Midbrain (tissue), 1 donor: ENCODE data around the gene SLC29A2.
"Not testable (repeated sequence)": the region's sequence is repeated elsewhere in the genome, so short reads cannot be mapped to it uniquely, and the experiment has no call there.

Source experiments
- DNase-seq: peaks from one replicate; lab custom pipeline; 2025; lab: John Stamatoyannopoulos, UW

Gene SLC29A2

DNA sequence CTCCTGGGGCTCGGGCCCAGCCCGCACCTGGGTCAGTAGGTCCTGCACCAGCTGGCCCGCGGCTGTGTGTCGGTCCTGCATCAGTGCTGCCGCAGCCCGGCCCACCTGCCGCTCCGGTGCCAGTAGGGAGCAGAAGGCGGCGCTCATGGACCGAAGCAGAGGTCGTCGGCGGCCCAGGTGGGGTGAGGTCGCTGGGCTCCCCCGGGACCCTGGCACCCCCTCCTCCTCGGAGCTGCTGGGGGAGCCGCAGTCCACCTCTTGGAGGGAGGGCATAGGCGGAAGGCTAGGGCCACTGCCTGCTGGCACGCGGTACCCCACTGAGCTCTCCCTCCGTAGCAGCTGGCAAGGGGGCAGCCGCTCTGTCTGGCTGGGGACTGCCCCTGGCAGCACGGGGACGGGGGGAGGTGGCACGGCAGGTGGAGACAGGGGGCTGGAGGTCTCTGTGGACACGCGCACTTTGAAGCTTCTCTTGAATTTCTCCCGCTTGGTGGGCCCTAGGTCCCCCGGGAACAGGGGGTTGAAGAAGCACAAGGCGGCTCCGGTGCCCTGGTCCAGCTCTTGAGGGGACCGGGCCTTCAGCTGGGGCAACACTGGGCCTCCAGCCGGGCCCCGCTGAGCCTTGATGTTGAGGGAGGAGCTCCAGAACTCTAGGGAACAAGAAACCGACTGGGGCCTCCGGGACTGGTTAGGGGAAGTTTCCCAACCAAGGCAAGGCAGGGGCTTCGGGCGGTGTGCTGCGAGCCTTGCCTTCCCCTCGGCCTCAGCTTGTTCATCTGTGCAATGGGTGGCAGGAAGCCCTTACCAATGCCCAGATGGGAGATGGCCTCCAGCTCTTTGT, 36.7 kb downstream of the SLC29A2 start:
- no peak for DNase-seq

DNA sequence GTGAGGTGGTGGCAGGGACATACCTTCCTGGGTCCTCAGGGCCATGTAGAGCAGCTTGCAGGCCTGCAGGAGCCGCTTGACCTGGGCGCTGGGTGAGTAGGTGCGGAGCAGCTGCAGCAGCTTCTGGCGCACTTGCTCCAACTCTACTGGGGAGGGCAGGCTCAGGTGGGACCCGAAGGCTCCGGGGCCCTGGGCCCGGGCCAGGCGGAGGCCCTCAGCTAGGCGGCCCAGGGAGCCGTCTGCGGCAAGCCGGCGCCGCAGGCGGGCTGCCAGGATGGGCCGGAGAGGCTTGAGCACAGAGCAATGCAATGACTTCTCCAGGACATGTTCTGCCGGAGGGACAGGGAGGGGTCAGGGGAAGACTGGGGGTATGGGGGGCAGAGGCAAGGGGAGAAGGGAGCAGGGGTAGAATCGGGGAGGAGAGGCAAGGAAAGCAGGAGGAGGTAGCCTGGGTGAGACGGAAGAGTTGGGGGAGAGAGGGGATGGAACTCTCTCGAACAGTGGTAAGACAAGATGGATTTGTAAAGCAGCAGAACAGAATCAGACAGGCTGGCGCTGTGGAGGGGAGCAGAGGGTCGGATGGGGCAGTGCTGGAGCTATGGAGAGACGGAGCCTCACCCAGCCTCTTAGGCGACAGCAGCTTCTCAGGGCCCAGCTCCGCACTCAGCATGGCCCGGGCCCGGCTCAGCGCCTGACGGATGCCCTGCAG, 37.5 kb downstream of the SLC29A2 start:
- no peak for DNase-seq

DNA sequence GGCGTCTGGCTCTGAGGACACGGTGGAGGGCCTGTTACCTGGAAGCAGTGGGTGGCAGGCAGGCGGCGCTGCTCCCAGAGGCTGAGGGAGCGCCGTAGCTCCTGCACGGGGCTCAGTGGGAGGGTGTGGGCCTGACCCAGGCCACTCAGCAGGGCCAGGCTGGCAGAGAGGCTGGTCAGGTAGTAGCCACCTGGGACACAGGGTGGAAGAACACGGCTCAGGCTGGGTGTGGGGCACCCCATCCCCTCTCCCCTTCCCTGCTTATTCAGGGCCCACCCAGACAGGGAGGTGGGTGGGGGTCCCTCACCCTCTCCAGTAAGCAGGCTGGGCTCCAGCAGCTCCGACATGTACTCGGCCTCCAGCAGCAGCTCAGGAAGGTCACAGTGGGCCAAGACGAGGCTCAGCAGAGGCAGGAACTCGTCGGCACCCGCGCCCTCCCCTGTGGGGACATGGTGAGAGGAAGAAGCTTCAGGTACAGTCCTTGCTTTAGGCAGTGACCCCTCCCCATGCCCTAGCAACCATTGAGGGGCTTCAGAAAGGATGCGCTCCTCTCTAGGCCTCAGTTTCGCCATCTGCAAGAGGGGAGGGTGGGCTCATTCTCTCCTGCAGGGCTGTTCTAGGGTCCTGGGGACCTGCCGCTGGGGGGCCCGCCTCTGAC, 38.2 kb downstream of the SLC29A2 start:
- DNase-seq = no peak

DNA sequence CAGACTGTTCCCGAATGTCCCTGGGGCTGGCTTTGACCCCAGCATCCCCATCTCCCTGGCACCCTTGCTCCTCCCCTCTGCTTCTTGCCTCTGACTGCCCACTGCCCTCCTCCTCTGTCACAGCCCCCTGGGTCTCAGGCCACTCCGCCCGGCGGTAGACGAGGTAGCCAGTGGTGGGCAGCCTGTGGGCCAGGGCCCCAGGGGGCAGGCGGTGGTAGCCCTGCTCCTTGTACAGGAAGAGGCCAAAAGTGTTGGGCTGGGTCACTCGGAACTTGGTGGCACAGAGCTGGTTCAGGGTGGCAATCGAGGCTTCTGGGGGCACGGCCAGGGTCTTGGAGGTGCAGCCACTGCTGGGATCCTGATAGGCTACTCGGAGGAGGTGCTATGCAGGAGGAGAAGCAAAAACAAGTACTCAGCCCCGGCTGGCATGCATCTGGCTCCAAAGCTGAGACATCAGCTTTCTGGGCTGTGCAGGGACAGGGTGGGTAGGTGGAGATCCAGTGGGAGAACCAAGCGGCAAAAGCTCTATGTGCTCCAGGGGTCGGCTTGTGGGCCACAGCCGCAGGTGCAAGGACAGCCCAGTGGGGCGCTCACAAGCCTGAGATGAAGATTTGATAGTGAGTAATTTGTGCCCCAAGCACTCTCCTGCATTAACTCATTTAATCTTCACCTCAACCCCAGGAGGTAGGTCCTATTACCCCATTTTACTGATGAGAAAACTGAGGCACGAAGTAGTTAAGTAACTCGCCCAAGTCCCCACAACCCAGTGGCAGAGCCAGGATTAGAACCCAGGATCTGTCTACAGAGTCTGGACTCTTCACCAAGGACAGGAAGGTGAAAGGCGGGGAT, 39.0 kb downstream of the SLC29A2 start:
- no peak for DNase-seq

DNA sequence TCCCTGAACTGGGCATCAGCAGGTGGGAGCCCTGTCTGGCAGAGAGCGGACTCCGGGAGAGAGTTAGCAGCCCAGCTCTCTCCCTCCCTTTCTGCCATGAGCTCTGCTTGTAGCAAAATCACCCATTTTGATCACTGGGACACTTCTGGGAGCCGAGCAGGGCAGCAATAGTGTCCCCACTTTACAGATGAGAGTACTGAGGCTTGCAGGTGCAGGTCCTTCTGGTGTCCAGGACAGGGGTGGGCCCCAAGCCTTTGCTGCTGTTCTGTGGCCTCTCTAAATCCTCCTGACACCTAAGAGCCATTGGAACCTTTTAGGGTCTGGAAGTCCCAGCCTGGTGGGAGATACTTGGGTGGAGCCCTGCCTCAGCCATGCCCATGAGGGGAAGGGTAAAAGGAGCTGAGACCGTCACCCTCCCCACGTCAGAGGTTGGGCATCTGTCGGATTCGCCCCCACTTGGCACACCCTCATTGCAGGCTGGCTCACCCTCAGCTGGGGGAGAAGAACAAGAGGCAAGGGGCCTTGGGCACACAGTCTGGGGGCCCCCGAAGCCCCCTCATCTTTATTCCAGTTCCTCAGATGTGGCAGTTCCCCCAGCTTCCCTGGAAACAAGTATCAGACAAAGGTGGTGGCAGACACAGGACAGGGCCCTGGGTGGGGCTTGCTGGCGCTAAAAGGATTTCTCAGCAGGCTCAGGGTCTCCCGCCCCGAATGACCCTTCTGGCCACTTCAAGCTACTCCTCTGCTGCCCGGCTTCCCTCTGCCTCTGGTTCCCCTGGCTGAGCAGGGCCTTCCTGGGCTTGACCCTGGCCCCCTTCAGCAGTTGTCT, 39.8 kb downstream of the SLC29A2 start:
- DNase-seq = no peak

DNA sequence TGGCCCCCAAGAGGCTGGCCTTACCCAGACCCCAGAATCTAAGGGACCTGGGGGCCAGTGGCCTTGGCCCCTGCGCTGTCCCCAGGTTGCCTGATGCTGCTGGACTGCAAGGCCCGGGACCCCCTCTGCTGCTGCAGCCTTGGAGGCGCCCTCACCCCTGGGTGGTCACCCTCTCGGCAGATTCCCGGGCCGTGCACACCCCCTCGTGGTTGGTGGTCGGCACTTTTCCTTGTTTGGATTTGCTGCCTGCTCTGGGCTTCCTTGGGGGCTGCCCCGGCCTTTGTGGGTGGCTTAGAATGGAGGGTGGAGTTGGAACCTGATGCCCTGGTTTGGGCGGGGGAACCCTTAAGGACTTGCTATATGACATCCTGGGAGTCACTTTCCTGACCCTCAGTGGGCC, 40.6 kb downstream of the SLC29A2 start:
- DNase-seq = no peak

DNA sequence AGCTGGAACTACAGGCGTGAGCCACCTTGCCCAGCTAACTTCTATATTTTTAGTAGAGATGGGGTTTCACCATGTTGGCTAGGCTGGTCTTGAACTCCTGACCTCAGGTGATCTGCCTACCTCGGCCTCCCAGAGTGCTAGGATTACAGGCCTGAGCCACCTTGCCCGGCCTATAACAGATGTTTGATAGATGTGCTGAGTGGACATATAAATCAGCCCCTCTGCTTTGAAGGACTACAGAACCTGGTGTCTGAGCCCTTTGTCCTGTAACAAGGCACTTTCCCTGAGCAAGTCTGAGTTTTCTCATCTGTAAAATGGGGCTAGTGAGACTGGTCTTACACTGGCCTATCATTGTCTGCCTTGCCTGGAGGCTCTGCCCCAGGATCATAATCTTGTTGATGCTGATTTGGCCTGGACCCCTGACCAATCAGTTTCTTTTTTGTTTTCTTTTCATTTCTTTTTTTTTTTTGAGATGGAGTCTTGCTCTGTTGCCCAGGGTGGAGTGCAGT, 42.3 kb downstream of the SLC29A2 start:
- DNase-seq = no peak

DNA sequence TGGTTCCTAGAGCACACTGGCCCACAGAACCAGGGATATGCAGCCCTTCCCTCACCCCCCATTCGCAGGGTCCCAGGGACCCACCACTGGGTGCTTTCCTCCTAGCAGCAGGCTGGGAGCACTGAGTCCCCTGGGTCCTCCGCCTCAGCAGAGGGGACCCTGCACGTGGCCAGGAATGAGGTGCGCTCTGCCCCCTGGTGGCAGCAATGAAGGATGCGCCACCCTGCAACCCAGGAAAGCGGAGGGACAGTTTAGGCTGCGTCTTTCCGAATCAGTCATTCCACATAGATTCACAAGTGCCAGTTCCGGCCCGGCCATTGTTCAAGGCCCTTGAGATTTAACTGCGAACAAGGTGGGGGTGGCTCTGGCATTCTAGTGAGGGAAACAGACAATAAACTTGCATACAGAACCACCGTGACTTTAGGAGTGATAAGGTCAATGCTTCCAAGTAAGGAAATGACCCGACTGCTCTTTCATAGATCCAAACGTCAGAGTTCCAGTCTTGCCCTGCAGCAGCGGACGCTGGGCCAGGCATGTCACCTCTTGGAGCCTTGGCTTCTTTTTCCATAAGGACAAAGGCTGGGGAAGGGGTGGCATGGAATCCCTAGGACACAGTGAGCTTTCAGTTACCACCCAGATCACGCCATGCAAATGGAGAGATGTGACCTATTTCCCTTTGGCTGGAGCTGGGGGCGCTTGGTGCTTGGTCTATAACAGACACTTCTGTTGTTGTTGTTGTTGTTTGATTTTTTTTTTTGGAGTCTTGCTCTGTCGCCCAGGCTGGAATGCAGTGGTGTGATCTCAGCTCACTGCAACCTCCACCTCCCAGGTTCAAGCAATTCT, 43.0 kb downstream of the SLC29A2 start:
- peak; percentile 79 for DNase-seq

DNA sequence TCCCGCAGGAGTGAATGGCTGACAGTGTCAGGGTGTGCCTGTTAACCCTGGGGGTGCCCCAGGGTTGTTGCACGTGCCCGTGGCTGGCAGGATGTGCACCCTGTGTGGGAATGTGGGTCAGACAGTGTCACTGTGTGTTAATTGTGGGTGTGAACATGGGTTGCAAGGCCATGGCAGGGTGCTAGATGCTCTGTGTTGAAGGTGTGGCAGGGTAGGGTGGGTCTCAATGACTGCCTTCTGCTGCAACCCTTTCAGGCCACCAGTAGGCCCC, 43.6 kb downstream of the SLC29A2 start:
- no peak for DNase-seq

DNA sequence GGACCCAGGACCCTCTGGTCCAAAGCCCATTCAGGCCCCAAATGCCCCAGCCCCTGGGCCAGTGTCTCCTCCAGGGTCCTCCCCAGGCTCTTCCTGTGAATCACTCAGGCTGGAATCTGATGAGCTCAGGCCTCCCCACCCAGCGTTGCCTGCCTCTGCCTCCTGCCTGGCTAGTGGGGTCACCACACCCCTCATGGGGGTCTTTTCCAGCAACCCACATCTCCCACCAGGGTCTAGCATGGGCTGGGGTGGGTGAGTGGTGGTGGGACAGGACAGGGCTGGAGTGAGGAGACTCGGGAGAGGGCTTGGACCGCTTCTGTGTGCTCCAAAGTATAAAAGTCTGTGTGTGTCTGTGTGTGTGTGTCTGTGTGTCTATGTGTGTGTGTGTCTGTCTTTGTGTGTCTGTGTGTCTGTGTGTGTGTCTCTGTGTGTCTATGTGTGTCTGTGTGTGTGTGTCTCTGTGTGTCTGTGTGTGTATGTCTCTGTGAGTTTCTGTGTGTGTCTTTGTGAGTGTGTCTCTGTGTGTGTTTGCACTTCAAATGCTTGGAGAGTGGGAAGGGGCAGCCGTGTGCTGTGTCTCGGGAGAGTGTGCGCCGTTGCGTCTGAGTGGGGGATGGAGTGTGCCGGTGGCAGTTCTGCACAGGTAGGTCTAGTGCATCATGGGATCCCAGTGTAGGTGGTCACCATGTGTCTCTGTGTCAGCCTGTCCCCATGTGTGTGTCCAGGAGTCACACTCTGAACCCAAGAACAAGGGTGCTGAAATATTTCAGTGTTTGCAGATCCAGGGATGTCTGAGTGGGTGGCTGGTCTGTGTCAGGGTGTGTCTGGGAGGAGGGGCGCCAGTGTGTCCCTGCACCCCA, 44.2 kb downstream of the SLC29A2 start:
- no peak for DNase-seq

DNA sequence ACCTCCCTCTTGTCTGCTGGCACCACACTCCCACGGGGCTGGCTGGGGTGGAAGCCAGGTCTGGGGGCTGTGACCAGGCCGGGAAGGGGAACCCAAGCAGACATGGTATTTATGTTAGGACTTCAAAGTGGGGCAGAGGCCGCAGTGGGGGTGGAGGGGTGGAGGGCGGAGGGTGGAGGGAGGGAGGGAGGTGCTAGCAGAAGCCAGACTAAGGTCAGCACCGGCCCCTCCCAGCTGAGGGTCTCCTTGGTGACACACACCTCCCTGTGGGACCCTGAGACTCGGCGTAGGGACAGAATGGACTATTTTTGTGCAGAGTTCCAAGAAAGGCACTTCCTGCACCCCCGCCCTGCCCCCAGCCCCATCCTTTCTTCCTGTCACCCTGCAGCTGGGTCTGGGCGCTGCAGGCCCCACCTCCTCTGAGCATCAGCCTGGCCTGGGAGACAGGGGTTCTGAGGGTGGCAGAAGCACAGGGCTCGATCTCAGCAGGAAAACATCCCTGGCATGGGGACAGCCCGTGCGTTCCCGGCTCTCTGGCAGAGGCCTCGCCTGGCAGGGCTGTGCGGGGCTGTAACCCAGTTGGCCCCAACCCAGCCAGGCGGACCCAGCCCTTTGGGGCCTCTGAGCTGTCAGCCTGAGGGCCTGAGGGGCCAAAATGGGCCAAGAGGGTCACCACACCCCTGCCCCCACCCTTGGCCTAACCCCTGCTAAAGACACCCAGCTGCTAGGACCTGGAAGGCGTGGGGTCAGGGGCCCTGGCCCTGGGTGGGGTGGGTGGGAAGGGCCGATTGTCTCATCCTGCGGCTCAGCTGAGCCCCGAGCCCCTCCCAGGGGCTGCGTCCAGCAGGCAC, 45.1 kb downstream of the SLC29A2 start:
- no peak for DNase-seq

DNA sequence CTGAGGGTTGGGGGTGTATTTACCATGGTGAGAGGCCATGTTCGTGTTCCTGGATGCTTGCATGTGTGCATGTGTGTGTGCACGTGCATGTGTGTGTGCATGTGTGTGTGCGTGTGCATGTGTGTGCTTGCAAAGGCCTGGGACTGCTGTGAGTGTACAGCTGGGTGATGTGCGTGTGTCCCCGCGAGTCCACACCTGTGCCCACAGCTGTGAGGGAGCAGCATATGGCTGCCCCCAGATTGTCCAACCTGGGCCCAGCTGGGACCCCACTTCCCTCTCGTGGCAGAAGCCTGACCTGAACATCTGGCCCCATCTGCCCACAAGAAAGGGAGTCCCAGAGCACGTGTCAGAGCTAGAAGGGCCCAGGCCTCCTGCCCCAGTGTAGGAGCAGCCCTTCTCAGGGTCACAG, 46.3 kb downstream of the SLC29A2 start:
- no peak for DNase-seq

DNA sequence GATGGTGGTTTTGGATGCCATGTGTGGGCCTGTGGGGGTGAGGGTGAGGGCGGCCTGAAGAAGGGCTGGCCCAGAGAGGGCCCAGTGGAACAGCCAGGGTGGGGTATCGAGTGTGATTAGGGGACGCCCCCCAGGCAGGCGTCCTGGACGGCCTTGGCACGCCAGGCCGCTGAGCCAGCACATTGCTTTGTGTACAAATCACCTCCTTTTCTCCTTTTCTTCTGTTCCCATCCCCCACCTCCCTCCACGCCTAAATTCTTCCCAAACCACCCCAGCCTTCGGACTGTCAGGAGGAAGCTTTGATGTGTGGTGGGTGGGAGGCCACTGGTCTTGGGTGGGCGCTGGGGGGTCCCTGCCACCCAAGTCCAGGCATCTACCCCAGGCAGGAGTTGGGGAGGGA, 46.9 kb downstream of the SLC29A2 start:
- no peak for DNase-seq

DNA sequence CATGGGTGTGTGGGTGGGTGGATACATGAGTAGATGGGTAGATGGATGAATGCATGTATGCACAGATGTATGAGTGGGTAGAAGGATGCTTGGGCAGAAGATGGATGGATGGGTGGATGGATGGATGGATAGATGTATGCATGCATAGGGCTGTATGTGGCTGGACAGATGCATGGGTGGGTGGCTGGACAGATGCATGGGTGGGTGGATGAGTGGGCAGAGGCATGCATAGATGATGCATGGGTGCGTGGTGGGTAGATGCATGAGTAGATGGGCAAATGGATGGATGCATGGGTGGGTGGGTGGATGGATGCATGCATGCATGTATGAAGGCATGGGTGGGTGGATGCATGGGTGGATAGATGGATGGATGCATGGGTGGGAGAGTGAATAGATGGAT, 47.9 kb downstream of the SLC29A2 start:
- no peak for DNase-seq

DNA sequence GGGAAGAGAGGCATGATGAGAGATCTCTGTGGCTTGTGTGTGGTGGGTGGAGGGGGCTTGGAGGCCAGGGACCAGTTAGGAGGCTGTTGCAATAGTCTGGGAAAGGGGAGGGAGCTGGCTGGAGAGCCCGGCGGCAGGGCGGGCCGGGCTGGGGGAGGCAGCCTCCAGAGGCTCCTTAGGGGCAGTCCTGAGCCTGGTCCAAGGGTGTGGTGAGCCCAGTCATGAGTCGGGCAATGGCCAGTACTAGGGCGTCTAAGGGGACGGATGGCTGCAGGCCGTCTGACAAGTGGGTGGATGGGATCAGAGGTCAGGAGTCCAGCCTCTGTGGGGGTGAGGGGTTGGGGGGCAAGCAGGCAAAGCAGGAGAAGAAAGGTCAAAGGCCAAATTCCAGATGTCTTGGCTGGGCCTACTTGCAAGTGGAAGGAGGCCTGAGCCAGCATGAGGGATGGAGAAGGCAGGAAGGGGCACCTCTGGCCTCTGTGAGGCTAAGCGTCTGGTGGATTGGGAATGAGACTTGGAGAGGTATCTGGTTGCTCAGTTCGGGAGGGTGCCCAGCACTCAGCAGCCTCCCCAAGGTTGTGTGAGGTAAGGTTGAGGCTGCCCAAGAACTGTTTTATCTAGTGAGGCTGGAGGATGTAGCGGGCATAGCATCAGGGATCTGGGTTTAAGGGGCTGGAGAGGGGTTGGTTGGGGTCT, 48.7 kb downstream of the SLC29A2 start:
- DNase-seq = no peak

DNA sequence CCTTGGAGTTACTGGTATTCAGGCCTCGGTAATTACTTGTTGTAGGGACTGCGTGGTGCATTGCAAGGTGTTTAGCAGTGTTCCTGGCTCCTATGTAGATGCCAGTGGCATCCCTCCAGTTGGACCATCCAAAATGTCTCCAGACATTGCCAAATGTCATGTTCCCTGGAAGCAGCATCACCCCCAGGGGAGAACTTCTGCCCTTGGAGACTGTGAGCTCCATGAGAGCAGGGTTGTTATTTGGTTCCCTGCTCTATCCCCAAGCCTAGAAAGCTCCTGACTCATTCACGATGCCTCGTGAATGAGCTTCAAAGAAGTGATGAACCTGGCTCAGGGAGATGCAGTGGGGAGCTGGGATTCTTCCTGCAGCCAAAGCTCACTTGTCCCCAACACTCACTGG, 50.0 kb downstream of the SLC29A2 start:
- DNase-seq = no peak

DNA sequence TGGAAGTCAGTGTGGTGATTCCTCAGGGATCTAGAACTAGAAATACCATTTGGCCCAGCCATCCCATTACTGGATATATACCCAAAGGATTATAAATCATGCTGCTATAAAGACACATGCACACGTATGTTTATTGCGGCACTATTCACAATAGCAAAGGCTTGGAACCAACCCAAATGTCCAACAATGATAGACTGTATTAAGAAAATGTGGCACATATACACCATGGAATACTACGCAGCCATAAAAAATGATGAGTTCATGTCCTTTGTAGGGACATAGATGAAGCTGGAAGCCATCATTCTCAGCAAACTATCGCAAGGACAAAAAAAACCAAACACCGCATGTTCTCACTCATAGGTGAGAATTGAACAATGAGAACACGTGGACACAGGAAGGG, 50.8 kb downstream of the SLC29A2 start:
- DNase-seq = not testable (repeated sequence)

DNA sequence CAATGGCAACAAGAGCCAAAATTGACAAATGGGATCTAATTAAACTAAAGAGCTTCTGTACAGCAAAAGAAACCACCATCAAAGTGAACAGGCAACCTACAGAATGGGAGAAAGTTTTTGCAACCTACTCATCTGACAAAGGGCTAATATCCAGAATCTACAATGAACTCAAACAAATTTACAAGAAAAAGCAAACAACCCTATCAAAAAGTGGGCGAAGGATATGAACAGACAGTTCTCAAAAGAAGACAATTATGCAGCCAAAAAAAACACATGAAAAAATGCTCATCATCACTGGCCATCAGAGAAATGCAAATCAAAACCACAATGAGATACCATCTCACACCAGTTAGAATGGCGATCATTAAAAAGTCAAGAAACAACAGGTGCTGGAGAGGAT, 51.3 kb downstream of the SLC29A2 start:
- DNase-seq = not testable (repeated sequence)
